HEK293 (cell line): ENCODE results near the gene KCNK6.
"Not testable (repeated sequence)": the region's sequence is repeated elsewhere in the genome, so short reads cannot be mapped to it uniquely, and the experiment has no call there.

Experiments used
- CTCF ChIA-PET: fragments of 350-600 bp; formaldehyde crosslinking; extraction: SDS; loops from one replicate; lab custom pipeline; 2021; ENCODE audit warnings: antibody characterized with exemption; lab: Yijun Ruan, JAX
- POLR2A ChIA-PET: fragments of 300-600 bp; formaldehyde crosslinking; extraction: SDS; loops from one replicate; lab custom pipeline; 2020; ENCODE audit warnings: antibody characterized with exemption, inconsistent platforms; lab: Yijun Ruan, JAX
- H3K27ac ChIP-seq: fragments of 200-500 bp; sonication (Bioruptor generic); 2 replicates; pipeline ENCODE4 v1.5.1; 2014; ENCODE audit warnings: low read depth, low read length, control low read depth, inconsistent platforms; ENCODE audit errors: extremely low read depth
- H3K36me3 ChIP-seq, 2 experiments: fragments of 200-500 bp in 1 of 2; sonication (Bioruptor generic) in 1 of 2; 1 replicate in 1 of 2; 2 replicates in 1 of 2; pipeline ENCODE4 v1.5.1; 2014 to 2017; ENCODE audit warnings: inconsistent platforms in 2 of 2, low read length in 2 of 2; ENCODE audit not compliant: control insufficient read depth in 2 of 2, insufficient read depth in 1 of 2
- H3K4me1 ChIP-seq: fragments of 200-500 bp; sonication (Bioruptor generic); 2 replicates; pipeline ENCODE4 v1.5.1; 2014; ENCODE audit warnings: mild to moderate bottlenecking, low read length, inconsistent platforms; ENCODE audit not compliant: control insufficient read depth, insufficient read depth
- H3K4me3 ChIP-seq: 2 replicates; pipeline ENCODE4 v1.5.1; 2011; ENCODE audit warnings: low read depth, mild to moderate bottlenecking, control low read depth, low read length, moderate library complexity
- H3K9me3 ChIP-seq: fragments of 200-500 bp; sonication (Bioruptor generic); 2 replicates; pipeline ENCODE4 v1.5.1; 2014; ENCODE audit warnings: low read depth, low read length, inconsistent platforms; ENCODE audit not compliant: control insufficient read depth, insufficient read depth
- KLF7 ChIP-seq: fragments of 450-650 bp; formaldehyde crosslinking; IDR thresholded peaks from 2 replicates; pipeline ENCODE4 v1.5.1; 2016; ENCODE audit warnings: missing biosample characterization, missing genetic modification characterization, borderline replicate concordance
- KLF8 ChIP-seq: fragments of 450-650 bp; formaldehyde crosslinking; IDR thresholded peaks from 2 replicates; pipeline ENCODE4 v1.5.1; 2016; ENCODE audit warnings: missing biosample characterization, missing genetic modification characterization
- MEIS1 ChIP-seq: sonication (generic); formaldehyde crosslinking; IDR thresholded peaks from 2 replicates; pipeline ENCODE4 v1.8.1; 2022; ENCODE audit warnings: missing genetic modification reagents, mild to moderate bottlenecking, borderline replicate concordance
- SCRT1 ChIP-seq: fragments of 450-650 bp; formaldehyde crosslinking; IDR thresholded peaks from 2 replicates; pipeline ENCODE4 v1.5.1; 2016; ENCODE audit warnings: missing biosample characterization, missing genetic modification characterization, borderline replicate concordance
- SCRT2 ChIP-seq: fragments of 450-650 bp; formaldehyde crosslinking; IDR thresholded peaks from 2 replicates; pipeline ENCODE4 v1.5.1; 2016; ENCODE audit warnings: missing biosample characterization, missing genetic modification characterization
- ZBTB17 ChIP-seq: fragments of 450-650 bp; formaldehyde crosslinking; IDR thresholded peaks from 2 replicates; pipeline ENCODE4 v1.5.1; 2016; ENCODE audit warnings: missing biosample characterization, missing genetic modification characterization
- ZNF112 ChIP-seq: fragments of 450-650 bp; formaldehyde crosslinking; IDR thresholded peaks from 2 replicates; pipeline ENCODE4 v1.5.0; 2017; ENCODE audit warnings: missing biosample characterization, missing genetic modification characterization
- ZNF121 ChIP-seq: fragments of 450-650 bp; formaldehyde crosslinking; IDR thresholded peaks from 2 replicates; pipeline ENCODE4 v1.5.1; 2016; ENCODE audit warnings: missing biosample characterization, missing genetic modification characterization
- ZNF132 ChIP-seq: fragments of 450-650 bp; formaldehyde crosslinking; IDR thresholded peaks from 2 replicates; pipeline ENCODE4 v1.5.1; 2017; ENCODE audit warnings: missing biosample characterization, missing genetic modification characterization, borderline replicate concordance
- ZNF148 ChIP-seq: fragments of 450-650 bp; formaldehyde crosslinking; IDR thresholded peaks from 2 replicates; pipeline ENCODE4 v1.5.0; 2017; ENCODE audit warnings: missing biosample characterization, missing genetic modification characterization, borderline replicate concordance
- ZNF248 ChIP-seq: fragments of 450-650 bp; formaldehyde crosslinking; IDR thresholded peaks from 2 replicates; pipeline ENCODE4 v1.5.1; 2017; ENCODE audit warnings: missing biosample characterization, missing genetic modification characterization
- ZNF266 ChIP-seq: fragments of 450-650 bp; formaldehyde crosslinking; IDR thresholded peaks from 2 replicates; pipeline ENCODE4 v1.5.1; 2016; ENCODE audit warnings: missing biosample characterization, missing genetic modification characterization, low read depth
- ZNF362 ChIP-seq: fragments of 450-650 bp; formaldehyde crosslinking; IDR thresholded peaks from 2 replicates; pipeline ENCODE4 v1.5.1; 2016; ENCODE audit warnings: missing biosample characterization, missing genetic modification characterization
- ZNF366 ChIP-seq: fragments of 450-650 bp; formaldehyde crosslinking; conservative IDR thresholded peaks from 2 replicates; pipeline ENCODE4 v1.5.1; 2016; ENCODE audit warnings: missing biosample characterization, missing genetic modification characterization
- ZNF398 ChIP-seq: fragments of 450-650 bp; formaldehyde crosslinking; IDR thresholded peaks from 2 replicates; pipeline ENCODE4 v1.5.1; 2017; ENCODE audit warnings: missing biosample characterization, missing genetic modification characterization
- ZNF555 ChIP-seq: fragments of 450-650 bp; formaldehyde crosslinking; conservative IDR thresholded peaks from 2 replicates; pipeline ENCODE4 v1.5.1; 2017; ENCODE audit warnings: missing biosample characterization, mild to moderate bottlenecking, missing genetic modification characterization, inconsistent platforms
- ZNF600 ChIP-seq: fragments of 450-650 bp; formaldehyde crosslinking; IDR thresholded peaks from 2 replicates; pipeline ENCODE4 v1.5.1; 2016; ENCODE audit warnings: missing biosample characterization, missing genetic modification characterization
- ZNF626 ChIP-seq: fragments of 450-650 bp; sonication (Bioruptor Pico); formaldehyde crosslinking; IDR thresholded peaks from 2 replicates; pipeline ENCODE4 v1.5.1; 2018; ENCODE audit warnings: missing biosample characterization, missing genetic modification characterization, inconsistent platforms
- ZNF747 ChIP-seq: fragments of 450-650 bp; formaldehyde crosslinking; IDR thresholded peaks from 2 replicates; pipeline ENCODE4 v1.5.1; 2016; ENCODE audit warnings: missing biosample characterization, missing genetic modification characterization
- ZNF791 ChIP-seq: fragments of 450-650 bp; formaldehyde crosslinking; IDR thresholded peaks from 2 replicates; pipeline ENCODE4 v1.5.1; 2016; ENCODE audit warnings: missing biosample characterization, missing genetic modification characterization

The KCNK6 gene

DNA sequence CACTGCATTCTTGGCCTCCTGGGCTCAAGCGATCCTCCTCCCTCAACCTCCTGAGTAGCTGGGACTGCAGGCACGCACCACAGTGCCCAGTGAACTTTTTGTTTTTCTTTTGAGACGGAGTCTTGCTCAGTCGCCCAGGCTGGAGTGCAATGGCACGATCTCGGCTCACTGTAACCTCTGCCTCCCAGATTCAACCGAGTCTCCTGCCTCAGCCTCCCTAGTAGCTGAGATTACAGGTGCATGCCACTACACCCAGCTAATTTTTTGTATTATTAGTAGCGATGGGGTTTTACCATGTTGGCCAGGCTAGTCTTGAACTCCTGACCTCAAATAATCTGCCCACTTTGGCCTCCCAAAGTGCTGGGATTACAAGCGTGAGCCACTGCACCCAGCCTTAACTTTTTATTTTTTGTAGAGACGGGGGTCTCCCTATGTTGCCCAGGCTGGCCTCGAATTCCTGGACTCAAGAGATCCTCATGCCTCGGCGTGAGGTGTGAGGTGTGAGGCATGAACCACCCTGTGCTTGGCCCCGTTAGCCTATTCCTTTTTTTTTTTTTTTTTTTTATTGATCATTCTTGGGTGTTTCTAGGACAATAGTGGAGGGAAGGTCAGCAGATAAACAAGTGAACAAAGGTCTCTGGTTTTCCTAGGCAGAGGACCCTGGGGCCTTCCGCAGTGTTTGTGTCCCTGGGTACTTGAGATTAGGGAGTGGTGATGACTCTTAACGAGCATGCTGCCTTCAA is 43.5 kb downstream of the KCNK6 start:
- not testable (repeated sequence) for H3K4me1 ChIP-seq, H3K9me3 ChIP-seq, H3K4me3 ChIP-seq, H3K27ac ChIP-seq, H3K36me3 ChIP-seq
- CTCF ChIA-PET: interaction anchor here (0.6 to 1.4 kb wide), 5 partner anchors 11 to 1854 kb away, joined by 3 to 5 read pairs (median 4); partner anchors contain the start of genes CATSPERG, FAM98C and PSMD8
- POLR2A ChIA-PET: interaction anchor here (0.9 to 2.8 kb wide), 6 partner anchors 11 to 256 kb away, joined by 3 to 49 read pairs (median 8); partner anchors contain the start of genes EIF3K, FAM98C, GGN and PSMD8
- TF ChIP-seq ZNF362 (tag by site-specific recombination) (0 out of 2 replicates have a peak, but pooled peaks have one; percentile 25), ZNF121 (tag by site-specific recombination) (peak; percentile 94)

DNA sequence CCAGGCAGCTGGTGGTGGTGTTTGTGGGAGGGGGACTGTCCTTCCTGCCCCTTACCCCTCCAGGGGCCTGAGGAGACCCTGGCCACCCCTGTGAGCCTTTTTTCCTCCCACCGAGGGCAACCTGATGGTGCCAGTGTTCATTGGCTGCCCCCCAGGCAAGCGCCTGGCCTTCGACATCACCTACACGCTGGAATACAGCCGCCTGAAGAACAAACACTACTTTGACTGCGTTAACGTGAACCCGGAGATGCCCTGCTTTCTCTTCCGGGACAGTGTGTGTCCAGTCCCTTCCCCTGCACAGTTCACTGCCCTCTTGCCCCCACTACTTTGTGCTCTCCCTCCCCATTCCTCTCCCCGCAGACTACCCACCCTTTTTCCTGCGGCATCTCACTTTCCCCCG is 47.4 kb downstream of the KCNK6 start:
- no peaks in the 10 kb centered on the region; a peak in 1 of 3 replicates for H3K36me3 ChIP-seq
- no peak for TF ChIP-seq KLF7 (tag by site-specific recombination)
- no peak for TF ChIP-seq ZNF626 (tag by site-specific recombination)
- no peak for TF ChIP-seq ZNF266 (tag by site-specific recombination)
- no peak for TF ChIP-seq ZNF600 (tag by site-specific recombination)
- no peak for TF ChIP-seq ZNF112
- no peak for TF ChIP-seq ZNF148
- TF ChIP-seq ZNF555 (tag by site-specific recombination): no peak
- no peak for TF ChIP-seq ZNF791 (tag by site-specific recombination)
- TF ChIP-seq ZNF132: no peak
- POLR2A ChIA-PET: interaction anchor here (1.1 kb wide), 1 partner anchor 30 kb away, joined by 3 read pairs; no protein-coding TSS in a partner anchor
- H3K9me3 ChIP-seq: no peaks in the 10 kb centered on the region
- H3K27ac ChIP-seq: no peak overlapping the region
- H3K4me3 ChIP-seq: no peak overlapping the region
- CTCF ChIA-PET: interaction anchor here (1.4 kb wide), 1 partner anchor 133 kb away, joined by 6 read pairs; no protein-coding TSS in a partner anchor
- peaks cover 5% of the 10 kb centered on the region for H3K4me1 ChIP-seq

- Histone ChIP-seq H3K4me1 (peaks cover 6% of the 10 kb centered on the region), H3K36me3 (no peaks in the 10 kb centered on the region), H3K27ac (no peak overlapping the region), H3K4me3 (no peak overlapping the region), H3K9me3 (no peaks in the 10 kb centered on the region)
- POLR2A ChIA-PET: interaction anchor here (1.5 kb wide), 1 partner anchor 18 kb away, joined by 3 read pairs; the partner anchor contains the start of gene GGN
- CTCF ChIA-PET: interaction anchor here (1.8 kb wide), 1 partner anchor 34 kb away, joined by 5 read pairs; no protein-coding TSS in a partner anchor
- TF ChIP-seq KLF8 (no peak), SCRT2 (peak; percentile 61; the same call in 1 of the 2 replicates), MEIS1 (CRISPR knock-in tag) (no peak), ZNF747 (tag by site-specific recombination) (peak; percentile 93; the same call in 1 of the 2 replicates), ZNF398 (tag by site-specific recombination) (no peak), ZNF366 (tag by site-specific recombination) (peak; percentile 57), SCRT1 (peak; percentile 69; the same call in 1 of the 2 replicates), ZNF248 (tag by site-specific recombination) (0 out of 2 replicates have a peak, but pooled peaks have one; percentile 42), ZBTB17 (tag by site-specific recombination) (no peak)
Observed at GRCh38 chr19:38369584-38369983, 49.9 kb downstream of the KCNK6 start.
